B cell (primary cell): ENCODE measurements around the gene URB1. TPM values are rescaled to one million over a fixed set of nuclear protein-coding genes. Genes with fewer than 3 reads are reported as not detected.

ENCODE experiments used
- ATAC-seq: fragments of 200-7000 bp; cut with Tn5 transposase; one replicate; pipeline ENCODE4 v1.10.0; 2021; ENCODE audit warnings: low read depth, mild to moderate bottlenecking, moderate number of reproducible peaks, moderate library complexity
- CTCF ChIA-PET: fragments of 350-600 bp; sonication (Branson Sonifier 250); formaldehyde crosslinking; loops from one replicate; lab custom pipeline; 2021; ENCODE audit warnings: antibody characterized with exemption, inconsistent platforms; lab: Charles Lee
- POLR2A ChIA-PET: fragments of 350-600 bp; sonication (Branson Sonifier 250); formaldehyde crosslinking; loops from one replicate; lab custom pipeline; 2021; ENCODE audit warnings: antibody characterized with exemption; lab: Charles Lee
- DNase-seq: peaks from one replicate; pipeline ENCODE4 v3.0.0; 2013
- H2AFZ ChIP-seq: 2 replicates; pipeline ENCODE4 v1.6.1; 2012; ENCODE audit warnings: mild to moderate bottlenecking, low read depth, low read length; ENCODE audit not compliant: insufficient read depth, poor library complexity, severe bottlenecking
- H3K27ac ChIP-seq, 2 donors: 1 replicate in 1 of 2; 2 replicates in 1 of 2; pipeline ENCODE4 v1.5.1; 2012 to 2013; ENCODE audit warnings: low read length in 2 of 2, mild to moderate bottlenecking in 2 of 2, moderate library complexity in 1 of 2
- H3K27me3 ChIP-seq, 4 experiments: fragments of 200-600 bp in 1 of 4; sonication (generic) in 1 of 4; replicated peaks in 1 of 4; 1 replicate in 2 of 4; 2 replicates in 2 of 4; pipeline versions ENCODE4 v1.6.1 to v1.7.0; 2013 to 2016; ENCODE audit warnings: low read length in 3 of 4, mild to moderate bottlenecking in 2 of 4, mixed read lengths in 1 of 4, moderate library complexity in 1 of 4; ENCODE audit not compliant: insufficient read depth in 4 of 4, control insufficient read depth in 3 of 4; ENCODE audit errors: control extremely low read depth in 1 of 4
- H3K36me3 ChIP-seq, 2 experiments: replicated peaks in 1 of 2; 1 replicate in 1 of 2; 2 replicates in 1 of 2; pipeline versions ENCODE4 v1.6.1 to v1.7.1; 2013; ENCODE audit warnings: low read length in 1 of 2; ENCODE audit not compliant: insufficient read depth in 2 of 2, control insufficient read depth in 1 of 2; ENCODE audit errors: control extremely low read depth in 1 of 2, extremely low read depth in 1 of 2
- H3K4me1 ChIP-seq, 2 donors: fragments of 200-600 bp in 1 of 2; sonication (generic) in 1 of 2; 1 replicate in 1 of 2; 2 replicates in 1 of 2; pipeline versions ENCODE4 v1.5.1 to v1.6.1; 2013 to 2017; ENCODE audit warnings: low read length in 2 of 2; ENCODE audit not compliant: control insufficient read depth in 2 of 2, insufficient read depth in 2 of 2
- H3K4me2 ChIP-seq: replicated peaks from 2 replicates; pipeline ENCODE3; 2012; ENCODE audit warnings: mild to moderate bottlenecking, low read depth, low read length; ENCODE audit not compliant: poor library complexity, severe bottlenecking
- H3K4me3 ChIP-seq, 5 experiments: fragments of 200-600 bp in 1 of 5; sonication (generic) in 1 of 5; 1 replicate in 3 of 5; 2 replicates in 2 of 5; pipeline versions ENCODE4 v1.5.1 to v1.7.0; 2011 to 2016; ENCODE audit warnings: low read length in 4 of 5, mild to moderate bottlenecking in 4 of 5, low read depth in 2 of 5, control low read depth in 1 of 5, moderate library complexity in 1 of 5; ENCODE audit not compliant: insufficient read depth in 1 of 5; ENCODE audit errors: control extremely low read depth in 1 of 5, extremely low read depth in 1 of 5
- H3K79me2 ChIP-seq: fragments of 200-600 bp; sonication (generic); one replicate; pipeline ENCODE4 v1.6.0; 2016; ENCODE audit warnings: low read length; ENCODE audit not compliant: control insufficient read depth, insufficient read depth
- H3K9ac ChIP-seq: fragments of 200-600 bp; sonication (generic); 2 replicates; pipeline ENCODE4 v1.6.1; 2017; ENCODE audit warnings: mild to moderate bottlenecking, low read length, moderate library complexity
- H3K9me3 ChIP-seq, 3 donors: one replicate each; pipeline versions ENCODE4 v1.6.1 to v1.7.1; 2013; ENCODE audit warnings: low read length in 2 of 3; ENCODE audit not compliant: control insufficient read depth in 2 of 3, insufficient read depth in 1 of 3; ENCODE audit errors: control extremely low read depth in 1 of 3
- H4K20me1 ChIP-seq: 2 replicates; pipeline ENCODE4 v1.6.0; 2012; ENCODE audit warnings: mild to moderate bottlenecking, low read length; ENCODE audit not compliant: insufficient read depth, control insufficient read depth, poor library complexity, severe bottlenecking
- H3K27ac Mint-ChIP-seq: one replicate; pipeline ENCODE4 v1.8.0; 2021; ENCODE audit warnings: mixed read lengths
- H3K27me3 Mint-ChIP-seq: one replicate; pipeline ENCODE4 v1.8.0; 2021; ENCODE audit warnings: mixed read lengths
- H3K4me1 Mint-ChIP-seq: one replicate; pipeline ENCODE4 v1.8.0; 2021; ENCODE audit warnings: mixed read lengths
- H3K4me3 Mint-ChIP-seq: one replicate; pipeline ENCODE4 v1.8.0; 2021; ENCODE audit warnings: mixed read lengths
- H3K9me3 Mint-ChIP-seq: one replicate; pipeline ENCODE4 v1.8.0; 2022; ENCODE audit warnings: mixed read lengths; ENCODE audit not compliant: insufficient read depth
- CTCF ChIP-seq: fragments of 200-600 bp; IDR thresholded peaks from one replicate; pipeline ENCODE4 v1.8.0; 2022; ENCODE audit warnings: antibody characterized with exemption, mild to moderate bottlenecking
- EZH2 ChIP-seq: IDR thresholded peaks from 2 replicates; pipeline ENCODE4 v1.6.1; 2012; ENCODE audit warnings: borderline replicate concordance, low read depth, mild to moderate bottlenecking, moderate library complexity, low read length; ENCODE audit not compliant: insufficient read depth, poor library complexity, severe bottlenecking
- WGBS: methylation state at CpG from one replicate; pipeline ENCODE4 v1.1.5; 2013; ENCODE audit warnings: missing lambda C conversion rate; ENCODE audit not compliant: insufficient coverage; 5-methylcytosine and 5-hydroxymethylcytosine counted together
- intact Hi-C: fragments of 100-400 bp; cut with micrococcal nuclease; formaldehyde crosslinking; loops from one replicate; pipeline ENCODE4 v1.10.0; 2022
- polyA plus RNA-seq: library from polyadenylated mRNA; depleted of rRNA; stranded (reverse); fragments of >200 nt; gene quantifications from 2 replicates; pipeline ENCODE4 v1.2.3, GENCODE V29; 2012
- total RNA-seq, 2 donors: library from RNA; stranded (reverse); fragments of 120-200 nt in 1 of 2; gene quantifications; 1 replicate in 1 of 2; 2 replicates in 1 of 2; pipeline versions ENCODE4 v1.2.3 to v1.2.4, GENCODE V29; 2013 to 2022

The URB1 gene
- total and polyA plus RNA-seq, 2 donors (not counting 1 experiment from before 2014, with no cell fraction given), result 4.7 to 15.2 TPM

GRCh38 chr21:32386195-32386870, 6.5 kb downstream of the URB1 start:
- Histone ChIP-seq H3K36me3 (peaks cover 3 to 51% of the 10 kb centered on the region in 2 experiments), H3K27me3 (no peaks in the 10 kb centered on the region), H3K4me1 (no peaks in the 10 kb centered on the region), H2AFZ (no peak overlapping the region), H4K20me1 (peaks cover 45% of the 10 kb centered on the region), H3K9me3 (no peaks in the 10 kb centered on the region), H3K4me3 (no peak overlapping the region), H3K4me2 (no peak overlapping the region), H3K27ac (no peak overlapping the region), H3K9ac (no peak overlapping the region), H3K79me2 (peaks cover 48% of the 10 kb centered on the region)
- no peaks in the 10 kb centered on the region for H3K9me3 Mint-ChIP-seq
- H3K4me3 Mint-ChIP-seq, result no peak overlapping the region
- peaks cover 15% of the 10 kb centered on the region for H3K4me1 Mint-ChIP-seq
- DNase-seq, result no peak
- WGBS, result 100% methylated on average over 1 of the region's 6 CpGs
- POLR2A ChIA-PET, result no interaction called here
- H3K27ac Mint-ChIP-seq, result no peak overlapping the region
- intact Hi-C loops, result no loop called here
- no peak for ATAC-seq
- no peak for TF ChIP-seq CTCF
- TF ChIP-seq EZH2, result no peak
- CTCF ChIA-PET, result no interaction called here
- no peaks in the 10 kb centered on the region for H3K27me3 Mint-ChIP-seq

- CTCF ChIA-PET, result interaction anchor here (1.1 kb wide), 1 partner anchor 217 kb away, joined by 8 read pairs; no protein-coding TSS in a partner anchor
- Mint-ChIP-seq H3K9me3 (no peaks in the 10 kb centered on the region), H3K4me3 (no peak overlapping the region), H3K4me1 (peaks cover 2% of the 10 kb centered on the region), H3K27me3 (no peaks in the 10 kb centered on the region), H3K27ac (no peak overlapping the region)
- intact Hi-C loops, result no loop called here
- Histone ChIP-seq H3K27ac (no peak overlapping the region), H3K9ac (no peak overlapping the region), H3K36me3 (peaks cover 6 to 66% of the 10 kb centered on the region in 2 experiments), H3K79me2 (peaks cover 32% of the 10 kb centered on the region), H2AFZ (no peak overlapping the region), H4K20me1 (peaks cover 35% of the 10 kb centered on the region), H3K9me3 (no peaks in the 10 kb centered on the region), H3K4me2 (no peak overlapping the region), H3K4me1 (no peaks in the 10 kb centered on the region), H3K4me3 (no peak overlapping the region), H3K27me3 (no peaks in the 10 kb centered on the region)
- no peak for TF ChIP-seq CTCF
- TF ChIP-seq EZH2, result no peak
- ATAC-seq (no peak), DNase-seq (no peak)
- 97% methylated on average over 6 of the region's 6 CpGs for WGBS
- POLR2A ChIA-PET, result no interaction called here
These were observed 9.0 kb downstream of the URB1 start for GRCh38 chr21:32383812-32384211.
